Neural cell (in vitro differentiated cells): Measurements from ENCODE around the gene WDR54. TPM values are rescaled to one million over a fixed set of nuclear protein-coding genes. Genes with fewer than 3 reads are reported as not detected.

Experiments
- H2AFZ ChIP-seq: fragments of 200-600, 300-800 bp; sonication (generic), shearing (Covaris generic); 2 replicates; pipeline ENCODE4 v1.6.0; 2014; ENCODE audit warnings: low read depth, mild to moderate bottlenecking, antibody characterized with exemption, low read length, moderate library complexity
- H3F3A ChIP-seq: fragments of 200-600 bp; shearing (Covaris generic); 2 replicates; pipeline ENCODE4 v1.6.1; 2016; ENCODE audit warnings: mild to moderate bottlenecking, moderate library complexity, mixed read lengths, antibody characterized with exemption, low read length; ENCODE audit not compliant: insufficient read depth, poor library complexity, severe bottlenecking
- H3K27ac ChIP-seq: fragments of 200-600, 300-800 bp; sonication (generic), shearing (Covaris generic); 2 replicates; pipeline ENCODE4 v1.5.1; 2014; ENCODE audit warnings: mild to moderate bottlenecking, low read length, moderate library complexity
- H3K27me3 ChIP-seq: fragments of 300-800, 200-600 bp; sonication (generic), shearing (Covaris generic); 2 replicates; pipeline ENCODE4 v1.6.0; 2014; ENCODE audit warnings: mild to moderate bottlenecking, low read depth, low read length, moderate library complexity; ENCODE audit not compliant: insufficient read depth
- H3K36me3 ChIP-seq: fragments of 300-800, 200-600 bp; sonication (generic), shearing (Covaris generic); 2 replicates; pipeline ENCODE4 v1.5.1; 2014; ENCODE audit warnings: mild to moderate bottlenecking, antibody characterized with exemption, low read length, moderate library complexity; ENCODE audit not compliant: insufficient read depth
- H3K4me2 ChIP-seq: fragments of 300-800, 200-600 bp; sonication (generic), shearing (Covaris generic); 2 replicates; pipeline ENCODE4 v1.6.0; 2014; ENCODE audit warnings: mild to moderate bottlenecking, low read length
- H3K4me3 ChIP-seq: fragments of 300-800, 200-600 bp; sonication (generic), shearing (Covaris generic); 2 replicates; pipeline ENCODE4 v1.5.1; 2014; ENCODE audit warnings: mild to moderate bottlenecking, low read length, moderate library complexity
- H3K79me2 ChIP-seq: fragments of 200-600 bp; shearing (Covaris generic); replicated peaks from 2 replicates; pipeline ENCODE4 v1.6.0; 2014; ENCODE audit warnings: mild to moderate bottlenecking, low read length, moderate library complexity; ENCODE audit not compliant: insufficient read depth
- H3K9ac ChIP-seq: fragments of 300-800, 200-600 bp; sonication (generic), shearing (Covaris generic); 2 replicates; pipeline ENCODE4 v1.6.1; 2016; ENCODE audit warnings: mild to moderate bottlenecking, low read length, mixed read lengths
- H3K9me2 ChIP-seq: fragments of 200-600 bp; shearing (Covaris generic); 2 replicates; pipeline ENCODE4 v1.6.1; 2016; ENCODE audit warnings: mild to moderate bottlenecking, low read length, mixed read lengths; ENCODE audit not compliant: insufficient read depth
- H3K9me3 ChIP-seq: fragments of 200-600, 300-800 bp; sonication (generic), shearing (Covaris generic); 2 replicates; pipeline ENCODE4 v1.6.1; 2016; ENCODE audit warnings: mild to moderate bottlenecking, mixed run types, low read length, moderate library complexity, mixed read lengths
- H4K20me1 ChIP-seq: fragments of 200-600 bp; shearing (Covaris generic); 2 replicates; pipeline ENCODE4 v1.6.1; 2016; ENCODE audit warnings: mild to moderate bottlenecking, mixed run types; ENCODE audit not compliant: insufficient read depth
- EP300 ChIP-seq: fragments of 450-650 bp; conservative IDR thresholded peaks from 2 replicates; pipeline ENCODE4 v1.6.1; 2014; ENCODE audit warnings: antibody characterized with exemption, mild to moderate bottlenecking, moderate library complexity; ENCODE audit not compliant: poor library complexity, severe bottlenecking
- EZH2 ChIP-seq: fragments of 200-600, 300-800 bp; shearing (Covaris generic), sonication (generic); IDR thresholded peaks from 2 replicates; pipeline ENCODE4 v1.6.1; 2014; ENCODE audit warnings: antibody characterized with exemption, low read length, borderline replicate concordance, mild to moderate bottlenecking; ENCODE audit not compliant: insufficient read depth, poor library complexity, severe bottlenecking
- MXI1 ChIP-seq: fragments of 450-650 bp; conservative IDR thresholded peaks from 2 replicates; pipeline ENCODE4 v1.6.1; 2014; ENCODE audit warnings: antibody characterized with exemption, mild to moderate bottlenecking; ENCODE audit not compliant: poor library complexity, severe bottlenecking
- POLR2AphosphoS5 ChIP-seq: IDR thresholded peaks from 2 replicates; pipeline ENCODE4 v1.6.1; 2012
- RAD21 ChIP-seq: fragments of 450-650 bp; conservative IDR thresholded peaks from 2 replicates; pipeline ENCODE4 v1.6.1; 2014; ENCODE audit warnings: antibody characterized with exemption, mild to moderate bottlenecking, moderate library complexity
- SMC3 ChIP-seq: fragments of 450-650 bp; conservative IDR thresholded peaks from 2 replicates; pipeline ENCODE4 v1.6.1; 2014; ENCODE audit warnings: antibody characterized with exemption, mild to moderate bottlenecking, moderate library complexity; ENCODE audit not compliant: poor library complexity
- TAF1 ChIP-seq: IDR thresholded peaks from 2 replicates; pipeline ENCODE4 v1.6.1; 2012; ENCODE audit warnings: low read depth
- polyA plus RNA-seq: library from polyadenylated mRNA; depleted of rRNA; stranded (reverse); fragments of >200 nt; gene quantifications from 2 replicates; pipeline ENCODE4 v1.2.3, GENCODE V29; 2014
- TF ChIP-seq, protein P1 (sequence below): fragments of 450-650 bp; IDR thresholded peaks from 2 replicates; pipeline ENCODE4 v1.5.1; 2014; ENCODE audit warnings: antibody characterized with exemption, mild to moderate bottlenecking, moderate library complexity; ENCODE audit not compliant: poor library complexity, severe bottlenecking
- TF ChIP-seq, protein P2 (sequence below): IDR thresholded peaks from 2 replicates; pipeline ENCODE4 v1.6.1; 2012; ENCODE audit warnings: borderline replicate concordance

The WDR54 gene
- polyA plus RNA-seq, 1 donor from 2014 or later: 110 TPM

DNA sequence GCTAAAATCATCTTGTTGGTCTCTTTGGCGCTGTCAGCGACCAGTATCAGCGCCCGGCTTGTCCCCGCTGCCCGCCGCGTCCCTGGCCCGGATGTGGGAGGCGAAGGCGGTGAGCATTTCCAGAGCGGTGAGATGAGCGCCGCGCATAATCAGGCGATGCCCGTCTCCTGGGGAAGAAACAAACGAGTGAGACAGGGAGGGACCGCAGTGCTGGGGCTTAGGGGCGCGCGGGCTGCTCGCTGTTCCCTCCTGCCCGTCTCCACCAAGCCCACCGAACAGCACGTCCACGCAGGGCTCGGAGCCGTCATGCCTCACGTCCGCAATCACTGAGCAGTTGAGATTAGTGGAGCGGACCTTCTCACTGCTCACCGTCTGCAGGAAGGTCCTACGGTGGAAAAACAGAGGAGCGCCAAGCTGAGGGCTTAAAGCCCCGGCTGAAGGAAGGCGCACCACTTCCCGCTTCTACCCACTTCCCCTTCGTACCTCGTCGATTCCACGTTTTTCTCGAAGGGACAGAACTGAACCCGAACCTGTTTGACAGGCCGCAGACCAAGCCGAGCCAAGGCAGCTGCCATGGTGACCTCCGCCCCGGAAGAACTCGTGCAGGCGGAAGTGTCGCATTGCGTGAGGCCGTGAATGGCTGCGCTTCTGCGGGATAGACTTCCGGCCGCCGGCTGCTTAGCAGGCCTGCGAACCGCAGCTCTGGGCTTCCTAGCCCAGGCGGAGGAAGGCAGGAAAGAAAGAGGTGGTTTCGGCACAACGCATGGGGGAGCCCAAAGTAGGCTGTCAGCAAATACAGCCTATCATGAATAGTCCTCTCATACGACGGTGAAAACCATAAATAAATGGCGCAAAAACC, 50.8 kb downstream of the WDR54 start, which contains the start of gene MRPL53:
Gene MRPL53 (minus strand): TSS at position 595 of the 859 bp plus-strand sequence. CDS start 20 bp downstream, at position 575.
- Histone ChIP-seq H3F3A (peaks cover 3% of the 10 kb centered on the region), H3K36me3 (no peaks in the 10 kb centered on the region), H4K20me1 (no peaks in the 10 kb centered on the region), H2AFZ (peak within 1 kb of the TSS; percentile 99), H3K9me3 (no peaks in the 10 kb centered on the region), H3K79me2 (no peaks in the 10 kb centered on the region), H3K4me3 (peak within 1 kb of the TSS; percentile 83), H3K9ac (peak within 1 kb of the TSS; percentile 84), H3K27me3 (no peaks in the 10 kb centered on the region), H3K4me2 (peak within 1 kb of the TSS; percentile 68), H3K27ac (peak within 1 kb of the TSS; percentile 94), H3K9me2 (no peaks in the 10 kb centered on the region)
- TF ChIP-seq POLR2AphosphoS5: peak; percentile 99
- no peak for TF ChIP-seq EZH2
- TF ChIP-seq, protein P1, sequence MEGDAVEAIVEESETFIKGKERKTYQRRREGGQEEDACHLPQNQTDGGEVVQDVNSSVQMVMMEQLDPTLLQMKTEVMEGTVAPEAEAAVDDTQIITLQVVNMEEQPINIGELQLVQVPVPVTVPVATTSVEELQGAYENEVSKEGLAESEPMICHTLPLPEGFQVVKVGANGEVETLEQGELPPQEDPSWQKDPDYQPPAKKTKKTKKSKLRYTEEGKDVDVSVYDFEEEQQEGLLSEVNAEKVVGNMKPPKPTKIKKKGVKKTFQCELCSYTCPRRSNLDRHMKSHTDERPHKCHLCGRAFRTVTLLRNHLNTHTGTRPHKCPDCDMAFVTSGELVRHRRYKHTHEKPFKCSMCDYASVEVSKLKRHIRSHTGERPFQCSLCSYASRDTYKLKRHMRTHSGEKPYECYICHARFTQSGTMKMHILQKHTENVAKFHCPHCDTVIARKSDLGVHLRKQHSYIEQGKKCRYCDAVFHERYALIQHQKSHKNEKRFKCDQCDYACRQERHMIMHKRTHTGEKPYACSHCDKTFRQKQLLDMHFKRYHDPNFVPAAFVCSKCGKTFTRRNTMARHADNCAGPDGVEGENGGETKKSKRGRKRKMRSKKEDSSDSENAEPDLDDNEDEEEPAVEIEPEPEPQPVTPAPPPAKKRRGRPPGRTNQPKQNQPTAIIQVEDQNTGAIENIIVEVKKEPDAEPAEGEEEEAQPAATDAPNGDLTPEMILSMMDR: peak; percentile 26
- no peak for TF ChIP-seq RAD21
- TF ChIP-seq SMC3: peak; percentile 41
- peak; percentile 52 for TF ChIP-seq EP300
- TF ChIP-seq, protein P2, sequence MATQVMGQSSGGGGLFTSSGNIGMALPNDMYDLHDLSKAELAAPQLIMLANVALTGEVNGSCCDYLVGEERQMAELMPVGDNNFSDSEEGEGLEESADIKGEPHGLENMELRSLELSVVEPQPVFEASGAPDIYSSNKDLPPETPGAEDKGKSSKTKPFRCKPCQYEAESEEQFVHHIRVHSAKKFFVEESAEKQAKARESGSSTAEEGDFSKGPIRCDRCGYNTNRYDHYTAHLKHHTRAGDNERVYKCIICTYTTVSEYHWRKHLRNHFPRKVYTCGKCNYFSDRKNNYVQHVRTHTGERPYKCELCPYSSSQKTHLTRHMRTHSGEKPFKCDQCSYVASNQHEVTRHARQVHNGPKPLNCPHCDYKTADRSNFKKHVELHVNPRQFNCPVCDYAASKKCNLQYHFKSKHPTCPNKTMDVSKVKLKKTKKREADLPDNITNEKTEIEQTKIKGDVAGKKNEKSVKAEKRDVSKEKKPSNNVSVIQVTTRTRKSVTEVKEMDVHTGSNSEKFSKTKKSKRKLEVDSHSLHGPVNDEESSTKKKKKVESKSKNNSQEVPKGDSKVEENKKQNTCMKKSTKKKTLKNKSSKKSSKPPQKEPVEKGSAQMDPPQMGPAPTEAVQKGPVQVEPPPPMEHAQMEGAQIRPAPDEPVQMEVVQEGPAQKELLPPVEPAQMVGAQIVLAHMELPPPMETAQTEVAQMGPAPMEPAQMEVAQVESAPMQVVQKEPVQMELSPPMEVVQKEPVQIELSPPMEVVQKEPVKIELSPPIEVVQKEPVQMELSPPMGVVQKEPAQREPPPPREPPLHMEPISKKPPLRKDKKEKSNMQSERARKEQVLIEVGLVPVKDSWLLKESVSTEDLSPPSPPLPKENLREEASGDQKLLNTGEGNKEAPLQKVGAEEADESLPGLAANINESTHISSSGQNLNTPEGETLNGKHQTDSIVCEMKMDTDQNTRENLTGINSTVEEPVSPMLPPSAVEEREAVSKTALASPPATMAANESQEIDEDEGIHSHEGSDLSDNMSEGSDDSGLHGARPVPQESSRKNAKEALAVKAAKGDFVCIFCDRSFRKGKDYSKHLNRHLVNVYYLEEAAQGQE: peak; percentile 83
- peak; percentile 91 for TF ChIP-seq TAF1
- TF ChIP-seq MXI1: peak; percentile 90

DNA sequence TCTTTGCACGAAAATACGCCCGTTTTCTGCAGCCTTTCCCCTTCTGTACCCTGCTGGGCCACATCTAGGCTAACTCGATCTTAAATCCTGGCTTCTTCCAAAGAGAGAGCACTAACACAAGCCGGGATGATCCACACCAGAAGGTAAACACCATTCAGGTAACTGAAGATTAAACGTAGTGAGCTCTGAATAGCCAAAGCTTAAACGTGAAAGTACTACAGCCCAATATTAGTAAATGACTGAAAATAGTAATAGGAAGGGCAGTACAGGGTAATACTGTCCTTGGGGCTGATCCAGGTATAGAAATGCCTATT, 51.4 kb downstream of the WDR54 start:
- Histone ChIP-seq H2AFZ (peak overlapping the region; percentile 99), H3K9me2 (no peaks in the 10 kb centered on the region), H3K4me2 (peak overlapping the region; percentile 68), H4K20me1 (no peaks in the 10 kb centered on the region), H3K27me3 (no peaks in the 10 kb centered on the region), H3K4me3 (peak overlapping the region; percentile 83), H3K79me2 (no peaks in the 10 kb centered on the region), H3F3A (peaks cover 3% of the 10 kb centered on the region), H3K27ac (peak overlapping the region; percentile 94), H3K9ac (peak overlapping the region; percentile 84), H3K36me3 (no peaks in the 10 kb centered on the region), H3K9me3 (no peaks in the 10 kb centered on the region)
- TF ChIP-seq EP300 (no peak), RAD21 (no peak), SMC3 (no peak), TAF1 (no peak)
